DOHH2 (cell line): ENCODE measurements around the gene KLK12.

Source experiments
- H3F3A ChIP-seq: fragments of 200-600 bp; sonication (generic), shearing (Covaris generic); 2 replicates; pipeline ENCODE4 v1.6.0; 2016; ENCODE audit warnings: antibody characterized with exemption, mild to moderate bottlenecking; ENCODE audit not compliant: control insufficient read depth, insufficient read depth
- H3K27ac ChIP-seq: fragments of 200-600 bp; sonication (generic); 2 replicates; pipeline ENCODE4 v1.5.1; 2014; ENCODE audit warnings: low read depth, mild to moderate bottlenecking, low read length, moderate library complexity
- H3K27me3 ChIP-seq: fragments of 200-600 bp; sonication (generic); 2 replicates; pipeline ENCODE4 v1.6.1; 2014; ENCODE audit warnings: mild to moderate bottlenecking, low read length, mixed read lengths; ENCODE audit not compliant: control insufficient read depth
- H3K36me3 ChIP-seq: fragments of 200-600 bp; sonication (generic); 2 replicates; pipeline ENCODE4 v1.6.1; 2014; ENCODE audit warnings: mild to moderate bottlenecking, low read length, moderate library complexity, mixed read lengths; ENCODE audit not compliant: control insufficient read depth
- H3K4me1 ChIP-seq: fragments of 200-600 bp; sonication (generic); 2 replicates; pipeline ENCODE4 v1.6.1; 2014; ENCODE audit warnings: mild to moderate bottlenecking, low read length, mixed read lengths; ENCODE audit not compliant: control insufficient read depth
- H3K4me2 ChIP-seq: fragments of 200-600 bp; sonication (generic); 2 replicates; pipeline ENCODE4 v1.6.0; 2014; ENCODE audit warnings: mild to moderate bottlenecking, low read length, moderate library complexity
- H3K4me3 ChIP-seq: fragments of 200-600 bp; sonication (generic); 2 replicates; pipeline ENCODE4 v1.5.1; 2014; ENCODE audit warnings: mild to moderate bottlenecking, low read length, mixed read lengths
- H3K79me2 ChIP-seq: fragments of 200-600 bp; sonication (generic); 2 replicates; pipeline ENCODE4 v1.6.1; 2014; ENCODE audit warnings: mild to moderate bottlenecking, low read length, mixed read lengths; ENCODE audit not compliant: control insufficient read depth
- H3K9me2 ChIP-seq: fragments of 200-600 bp; sonication (generic); replicated peaks from 2 replicates; pipeline ENCODE4 v1.6.1; 2014; ENCODE audit warnings: mild to moderate bottlenecking, low read length, mixed read lengths; ENCODE audit not compliant: control insufficient read depth
- H3K9me3 ChIP-seq: fragments of 200-600 bp; sonication (generic); 2 replicates; pipeline ENCODE4 v1.6.1; 2014; ENCODE audit warnings: antibody characterized with exemption, low read length, mixed read lengths; ENCODE audit not compliant: control insufficient read depth, insufficient read depth
- H4K20me1 ChIP-seq: fragments of 200-600 bp; sonication (generic); 2 replicates; pipeline ENCODE4 v1.6.0; 2014; ENCODE audit warnings: low read depth, mild to moderate bottlenecking, antibody characterized with exemption, low read length, moderate library complexity; ENCODE audit not compliant: control insufficient read depth, insufficient read depth
- CTCF ChIP-seq: fragments of 200-600 bp; sonication (generic); IDR thresholded peaks from one replicate; pipeline ENCODE4 v1.5.1; 2014; ENCODE audit warnings: antibody characterized with exemption, mild to moderate bottlenecking, low read depth, low read length; ENCODE audit not compliant: poor library complexity, severe bottlenecking
- EZH2phosphoT487 ChIP-seq: fragments of 200-600 bp; sonication (generic); IDR thresholded peaks from 2 replicates; pipeline ENCODE4 v1.6.1; 2017; ENCODE audit warnings: borderline replicate concordance, mild to moderate bottlenecking, antibody characterized with exemption, low read length, moderate library complexity, mixed read lengths

Gene KLK12

DNA sequence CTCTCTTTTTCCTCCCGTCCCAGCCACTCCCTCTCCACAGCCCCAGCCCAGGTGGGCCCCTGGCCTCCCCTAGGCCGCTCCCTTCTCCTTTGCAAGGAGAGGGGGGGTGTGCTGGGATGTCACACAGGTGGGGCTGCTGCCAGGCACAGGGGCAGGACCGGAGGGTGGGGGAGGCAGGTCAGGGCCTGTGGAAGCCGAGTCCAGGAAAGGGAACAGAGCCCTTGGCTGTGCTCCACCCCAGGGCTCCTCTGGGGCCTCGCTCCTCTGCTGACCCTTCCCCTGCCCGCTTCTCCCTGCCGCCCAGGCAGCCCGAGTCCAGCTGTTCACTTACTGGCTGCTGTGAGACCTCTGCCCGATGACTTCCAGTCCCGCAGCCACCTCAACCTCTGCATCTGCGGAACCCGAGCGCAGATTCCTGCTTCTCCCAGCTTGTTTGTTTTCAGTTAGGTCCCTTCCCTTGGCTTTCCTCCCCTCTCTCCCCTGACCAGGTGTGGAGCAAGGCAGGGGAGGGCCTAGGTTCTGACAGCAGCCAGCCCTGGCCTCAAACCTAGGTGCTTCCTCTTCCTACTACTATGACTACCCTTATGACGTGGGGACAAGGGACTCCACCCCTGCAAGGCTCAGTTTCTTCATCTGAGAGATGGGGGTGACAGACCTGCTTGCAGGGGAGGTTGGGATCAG lies 7.5 kb downstream of the KLK12 start:
- no peaks in the 10 kb centered on the region for H4K20me1 ChIP-seq
- H3K4me1 ChIP-seq: no peaks in the 10 kb centered on the region
- no peaks in the 10 kb centered on the region for H3K27me3 ChIP-seq

GRCh38 chr19:51026554-51026831 lies 8.3 kb downstream of the KLK12 start, which contains the start of gene KLK11:
Gene KLK11, minus strand, starts transcription at chr19:51026616. Its CDS starts 985 bp downstream, at chr19:51025631.
- Histone ChIP-seq H3K4me1 (no peaks in the 10 kb centered on the region), H3F3A (no peaks in the 10 kb centered on the region), H3K27me3 (no peaks in the 10 kb centered on the region), H3K9me3 (no peaks in the 10 kb centered on the region), H3K4me3 (no peak within 1 kb of the TSS), H3K27ac (no peak within 1 kb of the TSS), H3K36me3 (no peaks in the 10 kb centered on the region), H3K9me2 (no peaks in the 10 kb centered on the region), H3K79me2 (no peaks in the 10 kb centered on the region), H3K4me2 (no peak within 1 kb of the TSS), H4K20me1 (no peaks in the 10 kb centered on the region)
- TF ChIP-seq CTCF: no peak
- no peak for TF ChIP-seq EZH2phosphoT487

More for the DNA sequence above, 7.5 kb downstream of the KLK12 start:
- no peaks in the 10 kb centered on the region for H3K36me3 ChIP-seq
- H3F3A ChIP-seq: no peaks in the 10 kb centered on the region
- no peaks in the 10 kb centered on the region for H3K9me3 ChIP-seq
- H3K27ac ChIP-seq: no peak overlapping the region
- TF ChIP-seq CTCF (no peak), EZH2phosphoT487 (no peak)
- no peaks in the 10 kb centered on the region for H3K9me2 ChIP-seq
- no peak overlapping the region for H3K4me3 ChIP-seq
- H3K79me2 ChIP-seq: no peaks in the 10 kb centered on the region
- H3K4me2 ChIP-seq: no peak overlapping the region

DNA sequence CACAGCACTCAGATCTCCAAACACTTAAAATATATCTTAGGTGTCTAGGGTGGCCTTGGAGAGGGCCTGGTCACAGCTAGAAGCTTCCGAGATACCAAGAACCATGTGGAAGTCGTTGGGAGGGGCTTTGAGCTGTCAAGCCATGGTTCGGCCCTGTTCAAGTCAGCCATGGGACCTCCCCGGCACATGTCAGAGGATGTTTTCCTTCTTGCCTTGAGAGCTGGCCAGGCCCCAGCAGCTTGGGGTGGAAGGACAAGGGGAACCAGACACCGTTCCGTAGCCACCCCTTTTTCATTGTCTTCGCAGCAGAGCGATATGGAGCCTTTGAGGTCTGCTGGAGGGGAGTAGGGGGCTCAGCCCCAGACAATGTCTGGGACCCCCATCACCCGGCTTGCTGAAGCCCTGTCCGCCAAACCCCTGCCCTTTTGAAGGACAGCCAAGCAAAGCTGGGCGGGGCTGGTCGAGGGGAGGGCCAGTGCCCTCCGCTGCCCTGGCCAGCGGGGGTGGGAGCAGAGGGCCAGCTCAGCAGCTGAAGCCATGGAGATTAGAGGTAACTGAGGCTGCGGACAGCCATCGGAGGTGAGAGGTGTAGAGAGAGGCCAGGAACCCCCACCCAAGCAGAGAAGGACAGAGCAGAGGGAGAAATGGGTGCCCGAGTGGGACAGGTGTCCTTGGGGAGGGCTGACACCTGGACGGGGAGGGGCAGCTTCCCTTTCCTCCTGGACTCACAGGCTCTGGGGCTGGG lies 8.8 kb downstream of the KLK12 start:
- H3K4me1 ChIP-seq: no peaks in the 10 kb centered on the region
- H3K36me3 ChIP-seq: no peaks in the 10 kb centered on the region
- no peak overlapping the region for H3K27ac ChIP-seq
- no peak for TF ChIP-seq CTCF
- TF ChIP-seq EZH2phosphoT487: no peak
- H4K20me1 ChIP-seq: no peaks in the 10 kb centered on the region
- no peak overlapping the region for H3K4me3 ChIP-seq
- no peak overlapping the region for H3K4me2 ChIP-seq
- no peaks in the 10 kb centered on the region for H3K9me3 ChIP-seq
- no peaks in the 10 kb centered on the region for H3F3A ChIP-seq
- no peaks in the 10 kb centered on the region for H3K27me3 ChIP-seq
- H3K79me2 ChIP-seq: no peaks in the 10 kb centered on the region
- no peaks in the 10 kb centered on the region for H3K9me2 ChIP-seq
